Naive thymus-derived CD8-positive, alpha-beta T cell (primary cell): ENCODE results near the gene PSMB5. TPM values are rescaled to one million over a fixed set of nuclear protein-coding genes. Genes with fewer than 3 reads are reported as not detected.
A peak's percentile ranks its signal among the peaks of the same experiment; 100 is the strongest.

Source experiments
- ATAC-seq, 2 donors: fragments of 150-1000 bp; cut with Tn5 transposase in 1 of 2; sonication (Bioruptor Pico), chemical (Tn5 transposase) in 1 of 2; 1 replicate in 1 of 2; 2 replicates in 1 of 2; pipeline ENCODE4 v1.10.0; 2021; ENCODE audit warnings: mild to moderate bottlenecking in 2 of 2, moderate library complexity in 2 of 2
- POLR2A ChIA-PET: fragments of 350-600 bp; sonication (Branson Sonifier 250); formaldehyde crosslinking; loops from one replicate; lab custom pipeline; 2021; ENCODE audit warnings: antibody characterized with exemption; lab: Charles Lee
- DNase-seq, 10 donors: peaks; one replicate each; pipeline versions ENCODE4 v3.0.0 to v3.0.0-alpha.2; 2020 to 2022
- H3K27ac Mint-ChIP-seq, 10 donors: one replicate each; pipeline ENCODE4 v1.8.0; 2020 to 2022; ENCODE audit warnings: mild to moderate bottlenecking in 10 of 10, mixed read lengths in 10 of 10, moderate library complexity in 4 of 10, inconsistent platforms in 1 of 10
- H3K27me3 Mint-ChIP-seq, 5 donors: one replicate each; pipeline ENCODE4 v1.8.0; 2021 to 2022; ENCODE audit warnings: mixed read lengths in 5 of 5
- H3K36me3 Mint-ChIP-seq, 3 donors: one replicate each; pipeline ENCODE4 v1.8.0; 2020 to 2022; ENCODE audit warnings: mixed read lengths in 3 of 3, mild to moderate bottlenecking in 2 of 3, inconsistent platforms in 1 of 3
- H3K4me1 Mint-ChIP-seq, 4 donors: one replicate each; pipeline ENCODE4 v1.8.0; 2021 to 2022; ENCODE audit warnings: mixed read lengths in 4 of 4
- H3K4me3 Mint-ChIP-seq, 10 donors: one replicate each; pipeline ENCODE4 v1.8.0; 2020 to 2022; ENCODE audit warnings: mild to moderate bottlenecking in 10 of 10, mixed read lengths in 10 of 10, moderate library complexity in 6 of 10, inconsistent platforms in 1 of 10
- H3K9me3 Mint-ChIP-seq, 9 donors: one replicate each; pipeline ENCODE4 v1.8.0; 2020 to 2022; ENCODE audit warnings: mixed read lengths in 9 of 9, mild to moderate bottlenecking in 3 of 9, inconsistent platforms in 1 of 9, moderate library complexity in 1 of 9
- polyA plus RNA-seq, 3 donors: library from polyadenylated mRNA; unstranded; fragments of 300-500 nt; fragmentation: Illumina TruSeq; gene quantifications; one replicate each; pipeline ENCODE4 v1.2.3, GENCODE V29; 2021
- total RNA-seq, 8 experiments: library from RNA in 2 of 8; stranded (reverse) in 2 of 8; gene quantifications; one replicate each; pipeline ENCODE4 v1.2.3 and lab custom pipeline; 2021 to 2026

Gene PSMB5
- total and polyA plus RNA-seq, 5 experiments from 2014 or later = 30.2 to 49.7 (median 35.8) TPM

DNA sequence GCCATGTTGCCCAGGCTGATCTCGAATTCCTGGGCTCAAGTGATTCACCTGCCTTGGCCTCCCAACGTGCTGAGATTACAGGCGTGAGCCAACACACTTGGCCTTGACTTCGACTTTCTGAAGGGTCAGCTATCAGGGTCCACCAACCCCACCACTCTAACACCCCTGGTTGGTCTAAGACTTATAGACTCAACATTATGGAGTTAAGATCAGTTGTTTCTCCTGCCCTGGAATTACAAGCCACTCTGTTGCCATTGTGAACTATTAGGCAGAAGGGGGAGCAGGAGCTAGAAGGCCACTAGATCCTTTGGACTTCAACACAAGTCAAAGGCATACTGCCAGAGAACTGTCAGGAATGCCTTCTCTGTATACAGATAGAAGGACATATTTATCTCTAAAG is 5.4 kb upstream of the PSMB5 start:
- H3K4me3 Mint-ChIP-seq = no peak overlapping the region
- no peaks in the 10 kb centered on the region for H3K36me3 Mint-ChIP-seq
- H3K4me1 Mint-ChIP-seq = peaks cover 4 to 12% (median 5%) of the 10 kb centered on the region in 4 donors
- peaks cover 0 to 2% (median 0%) of the 10 kb centered on the region in 9 donors for H3K9me3 Mint-ChIP-seq
- POLR2A ChIA-PET = no interaction called here
- DNase-seq (no peak), ATAC-seq (no peak)
- H3K27me3 Mint-ChIP-seq = peaks cover 0 to 2% (median 0%) of the 10 kb centered on the region in 5 donors
- H3K27ac Mint-ChIP-seq = no peak overlapping the region

DNA sequence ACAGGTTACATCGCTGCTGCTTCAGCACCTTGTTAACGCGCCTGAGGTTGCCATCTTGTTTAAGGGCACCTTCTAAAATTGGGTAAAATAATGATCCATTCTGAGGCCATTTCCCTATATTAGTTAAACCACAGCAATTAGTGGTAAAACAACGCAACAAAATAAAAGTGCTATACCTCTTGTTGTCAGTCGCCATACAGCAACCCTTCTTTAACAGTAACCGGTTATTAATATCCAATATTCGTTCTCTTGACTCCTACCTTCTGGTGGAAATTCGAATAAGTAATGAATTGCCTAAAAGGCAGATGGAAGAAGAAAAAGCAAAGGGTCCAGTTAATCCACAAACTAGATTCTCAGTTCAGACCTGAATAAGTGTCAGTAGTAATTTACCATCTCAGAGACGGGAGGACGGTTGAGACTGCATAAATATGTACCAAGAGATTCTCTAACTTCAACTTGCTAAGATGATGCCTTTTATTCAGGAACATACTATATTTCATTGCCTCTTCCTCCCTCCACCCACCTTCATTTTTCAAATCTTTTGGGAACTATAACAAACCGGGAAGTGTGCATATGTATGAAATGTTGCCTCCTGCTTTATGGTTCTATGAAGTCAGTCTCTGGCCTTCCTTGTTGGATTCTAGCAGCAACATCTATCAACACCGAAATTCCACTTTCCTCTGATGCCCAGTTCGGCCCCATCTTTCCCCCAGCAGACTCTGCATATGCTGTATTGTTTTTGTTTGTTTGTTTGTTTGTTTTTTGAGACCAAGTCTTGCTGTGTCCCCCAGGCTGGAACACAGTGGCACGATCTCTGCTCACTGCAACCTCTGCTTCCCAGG is 824 bp upstream of the PSMB5 start:
- POLR2A ChIA-PET = interaction anchor here (0.9 to 4.9 kb wide), 3 partner anchors 29 to 269 kb away, joined by 3 to 37 read pairs (median 3); partner anchors contain the start of gene OXA1L
- ATAC-seq = no peak

DNA sequence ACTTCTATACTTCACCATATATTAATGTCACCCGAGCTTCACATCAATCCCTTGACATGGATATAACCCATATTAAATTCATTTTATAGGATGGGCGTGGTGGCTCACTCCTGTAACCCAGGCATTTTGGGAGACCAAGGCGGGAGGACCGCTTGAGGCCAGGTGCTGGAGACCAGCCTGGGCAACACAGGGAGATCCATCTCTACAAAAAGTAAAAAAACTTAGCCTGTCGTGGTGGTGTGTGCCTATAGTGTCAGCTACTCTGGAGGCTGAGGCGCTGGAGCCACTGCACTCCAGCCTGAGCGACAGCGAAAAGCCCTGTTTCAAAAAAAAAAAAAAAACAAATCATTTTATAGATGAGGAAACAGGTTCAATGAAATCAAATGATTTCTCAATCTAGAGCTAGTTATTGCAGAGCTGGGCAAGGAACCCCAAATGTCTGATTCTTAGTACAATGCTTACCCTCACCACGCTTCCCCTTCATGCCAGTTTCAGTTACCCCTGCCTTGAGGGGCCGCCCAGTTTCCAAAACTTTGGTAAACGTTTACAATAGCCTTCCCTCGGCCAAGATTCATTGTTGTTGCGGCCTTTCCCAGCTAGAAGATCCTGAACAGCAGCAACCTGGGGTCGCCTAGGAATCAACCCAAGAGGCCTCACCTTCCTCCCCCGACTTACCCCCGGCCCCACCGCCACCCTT is 751 bp downstream of the PSMB5 start:
- no peaks in the 10 kb centered on the region for H3K27me3 Mint-ChIP-seq
- peak overlapping the region; percentile 87 to 96 (median 91) for H3K4me3 Mint-ChIP-seq
- peaks cover 0 to 2% (median 0%) of the 10 kb centered on the region in 9 donors for H3K9me3 Mint-ChIP-seq
- POLR2A ChIA-PET = interaction anchor here (0.7 to 4.9 kb wide), 9 partner anchors 10 to 268 kb away, joined by 3 to 37 read pairs (median 3); partner anchors contain the start of genes ACIN1, C14orf119 and OXA1L
- H3K36me3 Mint-ChIP-seq = peaks cover 5 to 31% (median 14%) of the 10 kb centered on the region in 3 donors
- peak in 1 of 2 donors; percentile 1 for ATAC-seq
- peak overlapping the region; percentile 93 to 98 (median 98) for H3K27ac Mint-ChIP-seq
- H3K4me1 Mint-ChIP-seq = peaks cover 14 to 46% (median 37%) of the 10 kb centered on the region in 4 donors
- DNase-seq = no peak

More for the DNA sequence above, 824 bp upstream of the PSMB5 start:
- Mint-ChIP-seq H3K36me3 (peaks cover 5 to 28% (median 14%) of the 10 kb centered on the region in 3 donors), H3K27ac (peak overlapping the region; percentile 93 to 98 (median 98)), H3K27me3 (no peaks in the 10 kb centered on the region), H3K4me1 (peaks cover 10 to 38% (median 30%) of the 10 kb centered on the region in 4 donors), H3K9me3 (peaks cover 0 to 2% (median 0%) of the 10 kb centered on the region in 9 donors), H3K4me3 (peak overlapping the region; percentile 87 to 96 (median 91))
- DNase-seq = no peak

- POLR2A ChIA-PET = interaction anchor here (0.7 to 4.9 kb wide), 5 partner anchors 9 to 26 kb away, joined by 3 to 37 read pairs (median 5); no protein-coding TSS in a partner anchor
- no peaks in the 10 kb centered on the region for H3K27me3 Mint-ChIP-seq
- peak overlapping the region; percentile 87 to 96 (median 91) for H3K4me3 Mint-ChIP-seq
These were observed 1.4 kb downstream of the PSMB5 start for GRCh38 chr14:23033251-23033727.

GRCh38 chr14:23030936-23031335 is 3.8 kb downstream of the PSMB5 start:
- Mint-ChIP-seq H3K9me3 (peaks cover 0 to 2% (median 0%) of the 10 kb centered on the region in 9 donors), H3K27me3 (no peaks in the 10 kb centered on the region), H3K36me3 (peaks cover 5 to 42% (median 16%) of the 10 kb centered on the region in 3 donors), H3K4me3 (no peak overlapping the region), H3K4me1 (peaks cover 22 to 55% (median 50%) of the 10 kb centered on the region in 4 donors), H3K27ac (peak overlapping the region in 1 of 10 donors; percentile 25)
- POLR2A ChIA-PET = interaction anchor here (0.6 to 3.6 kb wide), 2 partner anchors 11 to 1815 kb away, joined by 3 to 10 read pairs; no protein-coding TSS in a partner anchor
- DNase-seq (no peak), ATAC-seq (no peak)

More at GRCh38 chr14:23033251-23033727, 1.4 kb downstream of the PSMB5 start:
- no peak for DNase-seq
- ATAC-seq = no peak
- Mint-ChIP-seq H3K27ac (peak overlapping the region; percentile 37 to 98 (median 94)), H3K4me1 (peaks cover 17 to 51% (median 42%) of the 10 kb centered on the region in 4 donors), H3K9me3 (peaks cover 0 to 2% (median 0%) of the 10 kb centered on the region in 9 donors), H3K36me3 (peaks cover 5 to 31% (median 14%) of the 10 kb centered on the region in 3 donors)

DNA sequence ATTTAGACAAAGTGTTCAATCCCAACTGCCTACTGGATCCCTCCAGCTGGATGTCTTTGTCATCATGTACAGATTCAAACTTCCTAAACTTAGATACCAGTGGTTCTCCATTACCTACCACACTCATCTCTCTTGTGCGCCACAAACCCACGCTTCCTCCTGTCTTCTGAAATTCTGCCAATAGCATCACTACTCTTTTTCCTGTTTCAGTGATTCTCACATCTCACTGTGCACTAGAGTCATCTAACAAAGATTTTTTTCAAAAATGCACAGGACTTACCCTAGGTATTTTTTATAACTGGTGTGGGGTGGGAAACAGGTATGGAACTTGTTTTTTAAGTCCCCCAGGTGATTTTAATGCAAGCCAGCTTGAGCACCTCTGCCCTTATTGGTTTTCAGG is 5.9 kb downstream of the PSMB5 start:
- Mint-ChIP-seq H3K27ac (peak overlapping the region; percentile 44 to 94 (median 88)), H3K9me3 (no peaks in the 10 kb centered on the region), H3K36me3 (peaks cover 10 to 61% (median 24%) of the 10 kb centered on the region in 3 donors), H3K4me3 (peak overlapping the region; percentile 2 to 73 (median 30)), H3K27me3 (no peaks in the 10 kb centered on the region), H3K4me1 (peaks cover 28 to 56% (median 50%) of the 10 kb centered on the region in 4 donors)
- peak in 7 of 10 donors; percentile 15 to 69 (median 29) for DNase-seq
- POLR2A ChIA-PET = interaction anchor here (0.9 to 1.7 kb wide), 3 partner anchors 18 to 40 kb away, joined by 3 to 7 read pairs (median 3); no protein-coding TSS in a partner anchor
- peak; percentile 90 to 99 for ATAC-seq

DNA sequence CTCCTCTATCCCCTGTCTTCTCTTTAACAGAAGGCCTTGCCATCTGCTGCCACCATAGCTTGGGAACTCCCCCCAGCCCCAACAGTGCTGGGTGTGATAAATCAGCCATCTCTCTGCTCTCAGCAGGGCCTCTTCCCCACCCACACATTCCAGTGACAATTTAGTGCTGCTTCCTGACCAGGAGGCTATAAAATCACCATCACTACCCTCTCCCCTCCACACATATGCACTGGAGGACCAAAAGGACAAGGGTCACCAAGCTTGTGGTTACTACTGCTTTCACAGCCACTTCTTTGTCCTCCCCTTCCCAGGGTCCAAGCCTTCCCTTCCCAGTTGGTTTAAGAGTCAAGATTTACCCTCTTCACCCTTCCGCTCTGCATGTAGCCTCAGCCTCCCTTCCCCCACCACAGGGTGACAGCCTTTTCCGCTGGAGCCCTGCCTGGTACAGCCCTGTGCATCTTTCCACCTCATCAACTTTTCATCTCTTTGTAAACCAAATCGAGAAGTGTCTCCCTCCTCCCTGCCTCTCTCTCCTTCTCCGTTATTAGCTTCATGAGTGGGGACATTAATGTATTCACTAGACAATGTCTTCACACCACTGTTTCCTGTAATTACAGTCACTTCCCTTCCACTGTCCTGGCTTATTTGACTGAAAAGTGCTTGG is 9.4 kb downstream of the PSMB5 start:
- Mint-ChIP-seq H3K27me3 (no peaks in the 10 kb centered on the region), H3K27ac (peak overlapping the region in 7 of 10 donors; percentile 37 to 89 (median 63)), H3K9me3 (no peaks in the 10 kb centered on the region), H3K36me3 (peaks cover 5 to 32% (median 10%) of the 10 kb centered on the region in 3 donors), H3K4me1 (peaks cover 40 to 70% (median 59%) of the 10 kb centered on the region in 4 donors), H3K4me3 (peak overlapping the region in 2 of 10 donors; percentile 2 to 39)
- no peak for ATAC-seq
- POLR2A ChIA-PET = interaction anchor here (3.2 kb wide), 1 partner anchor 18 kb away, joined by 18 read pairs; no protein-coding TSS in a partner anchor
- no peak for DNase-seq

- no peak for DNase-seq
- no peaks in the 10 kb centered on the region for H3K9me3 Mint-ChIP-seq
- peaks cover 5 to 32% (median 10%) of the 10 kb centered on the region in 3 donors for H3K36me3 Mint-ChIP-seq
- peaks cover 40 to 70% (median 62%) of the 10 kb centered on the region in 4 donors for H3K4me1 Mint-ChIP-seq
- no peak for ATAC-seq
- POLR2A ChIA-PET = interaction anchor here (0.8 to 3.2 kb wide), 2 partner anchors 9 to 18 kb away, joined by 3 to 18 read pairs; no protein-coding TSS in a partner anchor
- H3K27me3 Mint-ChIP-seq = no peaks in the 10 kb centered on the region
- peak overlapping the region in 1 of 10 donors; percentile 2 for H3K4me3 Mint-ChIP-seq
- H3K27ac Mint-ChIP-seq = peak overlapping the region in 4 of 10 donors; percentile 37 to 89 (median 70)
These were observed 10.1 kb downstream of the PSMB5 start for GRCh38 chr14:23024612-23025075.

DNA sequence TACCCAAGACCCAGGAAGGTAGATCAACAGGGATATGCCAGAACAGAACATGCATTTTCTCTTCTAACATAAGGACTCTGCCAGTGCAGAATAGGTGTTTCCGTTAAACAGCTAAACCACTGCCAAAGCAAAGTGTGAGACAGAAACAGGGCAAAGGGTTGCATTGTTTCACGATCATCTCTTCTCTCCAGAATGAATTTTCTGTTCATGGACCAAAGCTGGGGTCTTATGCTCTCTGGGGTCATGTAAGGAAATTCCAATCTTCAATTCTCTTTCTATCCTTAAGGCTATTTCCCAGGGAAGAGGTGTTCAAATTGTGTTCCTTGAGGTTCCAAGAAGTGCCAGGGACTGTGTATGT is 10.9 kb downstream of the PSMB5 start:
- Mint-ChIP-seq H3K36me3 (peaks cover 5 to 32% (median 10%) of the 10 kb centered on the region in 3 donors), H3K9me3 (no peaks in the 10 kb centered on the region), H3K27me3 (no peaks in the 10 kb centered on the region), H3K27ac (peak overlapping the region in 2 of 10 donors; percentile 35 to 81), H3K4me3 (peak overlapping the region in 1 of 10 donors; percentile 13), H3K4me1 (peaks cover 35 to 62% (median 54%) of the 10 kb centered on the region in 4 donors)
- POLR2A ChIA-PET = interaction anchor here (0.8 to 3.2 kb wide), 4 partner anchors 9 to 28 kb away, joined by 3 to 18 read pairs (median 3); no protein-coding TSS in a partner anchor
- ATAC-seq (no peak), DNase-seq (no peak)

DNA sequence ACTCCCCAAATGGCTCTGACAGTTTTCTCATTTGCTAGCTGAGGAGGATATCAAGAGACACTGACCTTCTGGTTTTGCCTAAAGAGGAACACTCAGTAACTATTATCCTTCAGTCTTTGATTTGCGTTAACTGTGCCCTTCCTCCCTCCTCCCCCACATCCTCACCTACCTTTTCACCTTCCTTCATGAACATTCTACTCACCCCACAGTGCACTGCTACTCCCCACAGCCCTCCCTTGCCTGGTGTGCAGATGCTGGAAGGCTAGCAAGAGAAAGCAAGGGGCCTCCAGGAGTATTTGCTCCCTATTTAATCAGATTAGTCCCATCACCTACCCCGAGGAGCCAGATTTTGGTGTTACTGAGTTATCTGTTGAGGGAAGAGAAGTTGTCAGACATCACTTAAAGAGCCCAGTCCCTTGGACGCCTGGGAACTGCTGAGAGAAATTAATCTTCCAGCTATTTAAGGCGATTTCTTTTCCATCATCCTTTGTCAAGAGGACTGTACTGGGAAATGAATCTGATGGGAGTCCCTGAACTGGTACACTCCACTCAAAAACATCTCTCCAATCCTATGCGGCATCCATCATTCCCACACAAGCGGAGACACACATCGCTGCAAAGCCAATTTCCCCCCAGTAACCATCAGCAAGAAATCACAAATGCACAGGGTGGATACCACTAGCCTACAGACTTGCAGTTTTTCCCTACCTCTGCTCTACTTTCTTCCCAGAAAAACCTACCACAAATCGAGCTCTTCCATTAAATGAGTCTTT is 11.5 kb downstream of the PSMB5 start:
- Mint-ChIP-seq H3K27me3 (no peaks in the 10 kb centered on the region), H3K27ac (peak overlapping the region; percentile 27 to 93 (median 82)), H3K9me3 (no peaks in the 10 kb centered on the region), H3K36me3 (peaks cover 5 to 32% (median 10%) of the 10 kb centered on the region in 3 donors), H3K4me1 (peaks cover 33 to 58% (median 50%) of the 10 kb centered on the region in 4 donors), H3K4me3 (peak overlapping the region in 8 of 10 donors; percentile 5 to 63 (median 39))
- POLR2A ChIA-PET = interaction anchor here (1.1 to 3.2 kb wide), 3 partner anchors 8 to 28 kb away, joined by 3 to 18 read pairs (median 3); no protein-coding TSS in a partner anchor
- ATAC-seq (peak in 1 of 2 donors; percentile 64), DNase-seq (peak in 1 of 10 donors; percentile 19)
